CD4-positive, alpha-beta memory T cell (primary cell): Measurements from ENCODE around the gene GNG7. TPM values are rescaled to one million over a fixed set of nuclear protein-coding genes. Genes with fewer than 3 reads are reported as not detected.

Experiments used
- CTCF ChIA-PET: fragments of 350-600 bp; sonication (Branson Sonifier 250); formaldehyde crosslinking; loops from one replicate; lab custom pipeline; 2021; ENCODE audit warnings: inconsistent platforms; ENCODE audit not compliant: partially characterized antibody; lab: Charles Lee
- POLR2A ChIA-PET: fragments of 350-600 bp; sonication (Branson Sonifier 250); formaldehyde crosslinking; loops from one replicate; lab custom pipeline; 2021; ENCODE audit not compliant: partially characterized antibody; lab: Charles Lee
- DNase-seq, 5 donors: peaks; one replicate each; pipeline versions ENCODE4 v3.0.0 to v3.0.0-alpha.2; 2020 to 2022; ENCODE audit warnings: mixed read lengths in 1 of 5
- H3K27ac ChIP-seq: one replicate; pipeline ENCODE4 v1.7.0; 2013; ENCODE audit warnings: low read depth, low read length
- H3K27me3 ChIP-seq: 2 replicates; pipeline ENCODE4 v1.7.0; 2013; ENCODE audit warnings: mild to moderate bottlenecking, low read length, moderate library complexity; ENCODE audit not compliant: insufficient read depth
- H3K36me3 ChIP-seq: 2 replicates; pipeline ENCODE4 v1.7.0; 2013; ENCODE audit warnings: mild to moderate bottlenecking, low read length, moderate library complexity; ENCODE audit not compliant: insufficient read depth
- H3K4me1 ChIP-seq: 2 replicates; pipeline ENCODE4 v1.7.0; 2013; ENCODE audit warnings: mild to moderate bottlenecking, low read length, moderate library complexity; ENCODE audit not compliant: insufficient read depth
- H3K4me3 ChIP-seq, 2 donors: one replicate each; pipeline ENCODE4 v1.7.0; 2013; ENCODE audit warnings: low read length in 2 of 2, mild to moderate bottlenecking in 1 of 2
- H3K9me3 ChIP-seq, 2 donors: one replicate each; pipeline ENCODE4 v1.7.0; 2013; ENCODE audit warnings: low read length in 2 of 2, control low read depth in 1 of 2; ENCODE audit not compliant: control insufficient read depth in 1 of 2
- H3K27ac Mint-ChIP-seq, 7 donors: one replicate each; pipeline ENCODE4 v1.8.0; 2020 to 2021; ENCODE audit warnings: mixed read lengths in 7 of 7, mild to moderate bottlenecking in 6 of 7, inconsistent platforms in 3 of 7, moderate library complexity in 3 of 7
- H3K27me3 Mint-ChIP-seq, 2 donors: one replicate each; pipeline ENCODE4 v1.8.0; 2020 to 2021; ENCODE audit warnings: mixed read lengths in 2 of 2
- H3K36me3 Mint-ChIP-seq, 2 donors: one replicate each; pipeline ENCODE4 v1.8.0; 2020 to 2021; ENCODE audit warnings: mixed read lengths in 2 of 2, inconsistent platforms in 1 of 2, mild to moderate bottlenecking in 1 of 2
- H3K4me1 Mint-ChIP-seq, 4 donors: one replicate each; pipeline ENCODE4 v1.8.0; 2020 to 2021; ENCODE audit warnings: mixed read lengths in 4 of 4, mild to moderate bottlenecking in 1 of 4
- H3K4me3 Mint-ChIP-seq, 8 donors: one replicate each; pipeline ENCODE4 v1.8.0; 2020 to 2021; ENCODE audit warnings: mixed read lengths in 8 of 8, mild to moderate bottlenecking in 7 of 8, moderate library complexity in 6 of 8, inconsistent platforms in 3 of 8
- H3K9me3 Mint-ChIP-seq, 8 donors: one replicate each; pipeline ENCODE4 v1.8.0; 2020 to 2021; ENCODE audit warnings: mixed read lengths in 8 of 8, mild to moderate bottlenecking in 5 of 8, inconsistent platforms in 3 of 8, moderate library complexity in 1 of 8
- intact Hi-C: fragments of 100-400 bp; cut with micrococcal nuclease; formaldehyde crosslinking; loops from one replicate; pipeline ENCODE4 v1.15.1; 2023
- polyA plus RNA-seq, 2 donors: library from polyadenylated mRNA; unstranded; fragments of 300-500 nt; fragmentation: Illumina TruSeq; gene quantifications; one replicate each; pipeline ENCODE4 v1.2.3, GENCODE V29; 2021
- total RNA-seq, 2 experiments: library from RNA; stranded (reverse); gene quantifications; one replicate each; pipeline ENCODE4 v1.2.3, GENCODE V29; 2021

GNG7 gene
- total and polyA plus RNA-seq, 4 experiments from 2014 or later, result 1.9 to 4.2 (median 3.2) TPM

DNA sequence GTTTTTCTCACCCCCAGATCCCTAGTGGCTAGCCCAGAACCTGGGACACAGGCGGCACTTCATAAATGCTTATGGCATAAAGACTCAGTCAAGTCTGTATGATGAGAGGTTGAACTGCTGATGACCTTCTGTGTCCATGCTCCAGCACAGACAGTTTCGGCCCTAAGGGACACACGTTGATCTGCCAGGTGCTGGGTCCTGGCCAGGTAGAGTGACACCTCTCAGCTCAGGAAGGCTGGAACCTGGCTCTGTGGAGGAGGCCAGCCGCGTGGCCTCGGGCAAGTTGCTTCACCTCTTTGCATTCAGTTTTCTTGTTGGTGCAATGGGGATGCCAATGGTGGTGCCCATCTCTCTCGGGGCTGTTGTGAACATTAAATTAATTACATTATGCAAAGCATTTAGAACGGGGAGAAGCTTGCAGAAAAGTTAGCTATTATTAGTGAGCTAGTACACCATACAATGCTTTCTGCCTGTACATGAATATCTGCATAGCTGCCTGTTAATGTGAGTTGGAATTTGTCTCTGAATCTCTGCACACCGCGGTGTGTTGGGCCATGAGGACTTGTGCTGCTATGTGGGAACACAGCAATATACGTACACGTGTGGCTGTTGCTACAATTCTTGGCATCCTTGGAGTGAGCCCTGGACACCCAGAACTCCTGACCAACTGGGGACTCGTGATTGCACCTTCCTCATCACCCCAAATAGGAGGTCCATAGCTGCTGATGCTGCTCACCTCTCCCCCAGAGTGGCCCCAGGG lies 218.1 kb downstream of the GNG7 start:
- no peaks in the 10 kb centered on the region for H3K27me3 Mint-ChIP-seq
- intact Hi-C loops, result no loop called here
- peaks cover under 1 to 11% (median 5%) of the 10 kb centered on the region in 4 donors for H3K4me1 Mint-ChIP-seq
- no peaks in the 10 kb centered on the region for H3K9me3 ChIP-seq
- peaks cover under 1% of the 10 kb centered on the region for H3K27me3 ChIP-seq
- H3K4me3 Mint-ChIP-seq, result no peak overlapping the region
- peaks cover 13% of the 10 kb centered on the region for H3K4me1 ChIP-seq
- DNase-seq, result no peak
- H3K4me3 ChIP-seq, result no peak overlapping the region
- H3K9me3 Mint-ChIP-seq, result peaks cover 0 to 21% (median 15%) of the 10 kb centered on the region in 8 donors
- CTCF ChIA-PET, result no interaction called here
- no peak overlapping the region for H3K27ac ChIP-seq
- peaks cover 2 to 4% of the 10 kb centered on the region in 2 donors for H3K36me3 Mint-ChIP-seq
- H3K36me3 ChIP-seq, result no peaks in the 10 kb centered on the region
- peak overlapping the region in 1 of 7 donors; percentile 62 for H3K27ac Mint-ChIP-seq
- POLR2A ChIA-PET, result interaction anchor here (15.8 kb wide), 1 partner anchor 6 kb away, joined by 206 read pairs; the partner anchor contains the start of gene GADD45B

DNA sequence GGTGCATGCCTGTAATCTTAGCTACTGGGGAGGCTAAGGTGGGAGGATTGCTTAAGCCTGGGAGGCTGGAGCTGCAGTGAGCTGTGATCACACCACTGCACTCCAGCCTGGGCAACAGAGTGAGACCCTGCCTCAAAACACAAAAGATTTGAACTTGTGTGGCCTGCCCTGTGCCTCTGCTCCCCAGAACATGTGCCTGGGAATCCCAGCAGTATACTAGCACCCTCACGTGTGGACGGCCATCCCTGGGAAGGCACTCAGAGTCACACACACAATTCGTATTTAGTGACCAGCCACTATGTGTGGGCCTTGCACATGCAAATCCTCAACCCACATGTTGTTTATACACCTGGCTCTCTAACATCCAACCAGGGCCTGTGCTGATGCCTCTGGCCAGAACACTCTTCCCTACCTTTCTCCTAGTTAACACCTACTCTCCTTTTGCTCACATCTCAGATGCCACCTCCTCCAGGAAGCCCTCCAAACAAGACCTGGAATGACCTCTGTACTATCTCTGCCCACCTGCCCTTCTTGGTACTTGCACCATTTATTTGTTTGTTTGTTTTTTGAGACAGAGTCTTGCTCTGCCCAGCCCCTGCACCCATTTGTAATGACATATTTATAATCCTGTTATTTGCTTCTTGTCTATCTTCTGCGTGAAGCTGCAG lies 218.9 kb downstream of the GNG7 start:
- no peaks in the 10 kb centered on the region for H3K9me3 ChIP-seq
- no peak overlapping the region for H3K4me3 ChIP-seq
- H3K4me3 Mint-ChIP-seq, result no peak overlapping the region
- H3K4me1 Mint-ChIP-seq, result peaks cover 0 to 10% (median 5%) of the 10 kb centered on the region in 4 donors
- intact Hi-C loops, result no loop called here
- ChIA-PET POLR2A (interaction anchor here (15.8 kb wide), 1 partner anchor 5 kb away, joined by 206 read pairs; the partner anchor contains the start of gene GADD45B), CTCF (no interaction called here)
- H3K27me3 ChIP-seq, result no peaks in the 10 kb centered on the region
- no peaks in the 10 kb centered on the region for H3K36me3 ChIP-seq
- H3K4me1 ChIP-seq, result peaks cover 13% of the 10 kb centered on the region
- peak overlapping the region in 3 of 7 donors; percentile 30 to 65 (median 63) for H3K27ac Mint-ChIP-seq
- H3K27me3 Mint-ChIP-seq, result no peaks in the 10 kb centered on the region
- peaks cover 2 to 4% of the 10 kb centered on the region in 2 donors for H3K36me3 Mint-ChIP-seq
- peaks cover 0 to 21% (median 15%) of the 10 kb centered on the region in 8 donors for H3K9me3 Mint-ChIP-seq
- no peak for DNase-seq
- no peak overlapping the region for H3K27ac ChIP-seq

DNA sequence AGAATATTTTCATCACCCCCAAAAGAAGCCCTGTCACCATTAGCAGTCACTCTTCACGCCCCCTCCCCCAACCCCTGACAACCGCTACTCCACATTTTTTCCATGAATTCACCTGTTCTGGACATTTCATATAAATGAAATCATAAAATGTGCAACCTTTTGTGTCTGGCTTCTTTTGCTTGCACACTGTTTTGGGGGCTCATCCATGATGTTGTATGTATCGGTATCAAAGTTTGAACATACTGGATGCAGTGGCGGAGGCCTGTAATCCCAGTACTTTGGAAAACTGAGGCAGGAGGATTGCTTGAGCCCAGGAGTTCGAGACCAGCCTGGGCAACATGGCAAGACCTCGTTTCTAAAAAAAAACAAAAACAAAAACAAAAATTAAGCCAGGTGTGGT lies 219.4 kb downstream of the GNG7 start:
- no peak overlapping the region for H3K4me3 Mint-ChIP-seq
- Histone ChIP-seq H3K4me1 (peaks cover 12% of the 10 kb centered on the region), H3K9me3 (no peaks in the 10 kb centered on the region), H3K36me3 (no peaks in the 10 kb centered on the region), H3K27me3 (no peaks in the 10 kb centered on the region), H3K4me3 (no peak overlapping the region), H3K27ac (no peak overlapping the region)
- peaks cover 4 to 12% (median 7%) of the 10 kb centered on the region in 4 donors for H3K4me1 Mint-ChIP-seq
- POLR2A ChIA-PET, result no interaction called here
- H3K36me3 Mint-ChIP-seq, result peaks cover 7 to 8% of the 10 kb centered on the region in 2 donors
- no peak for DNase-seq
- intact Hi-C loops, result no loop called here
- CTCF ChIA-PET, result no interaction called here
- H3K27me3 Mint-ChIP-seq, result no peaks in the 10 kb centered on the region
- H3K9me3 Mint-ChIP-seq, result peaks cover 0 to 23% (median 15%) of the 10 kb centered on the region in 8 donors
- peak overlapping the region in 2 of 7 donors; percentile 10 to 30 for H3K27ac Mint-ChIP-seq

DNA sequence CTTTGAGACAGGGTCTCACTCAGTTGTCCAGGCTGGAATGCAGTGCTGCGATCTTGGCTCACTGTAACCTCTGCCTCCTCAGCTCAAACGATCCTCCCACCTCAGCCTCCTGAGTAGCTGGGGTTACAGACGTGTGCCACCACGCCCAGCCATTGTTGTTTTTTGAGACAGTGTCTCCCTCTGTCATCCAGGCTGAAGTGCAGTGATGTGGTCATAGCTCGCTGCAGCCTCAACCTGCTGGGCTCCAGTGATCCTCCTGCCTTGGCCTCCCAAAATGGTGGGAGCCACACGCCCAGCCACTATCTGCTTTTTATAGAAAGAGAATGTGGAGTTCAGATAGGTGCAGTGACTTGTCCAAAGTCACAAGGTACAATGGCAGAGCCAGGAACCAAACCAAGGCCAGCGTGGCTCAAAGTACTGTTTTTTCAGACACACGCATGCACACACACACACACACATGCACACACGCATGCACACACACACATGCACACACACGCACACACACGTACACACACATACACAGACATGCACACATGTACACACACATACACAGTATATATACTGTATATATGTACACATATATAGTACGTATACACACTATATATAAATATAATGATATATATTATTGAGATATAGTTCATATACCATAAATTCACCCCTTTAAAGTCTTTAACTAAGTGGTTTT lies 220.0 kb downstream of the GNG7 start:
- peaks cover 18% of the 10 kb centered on the region for H3K4me1 ChIP-seq
- peak overlapping the region in 2 of 7 donors; percentile 12 to 58 for H3K27ac Mint-ChIP-seq
- intact Hi-C loops, result no loop called here

DNA sequence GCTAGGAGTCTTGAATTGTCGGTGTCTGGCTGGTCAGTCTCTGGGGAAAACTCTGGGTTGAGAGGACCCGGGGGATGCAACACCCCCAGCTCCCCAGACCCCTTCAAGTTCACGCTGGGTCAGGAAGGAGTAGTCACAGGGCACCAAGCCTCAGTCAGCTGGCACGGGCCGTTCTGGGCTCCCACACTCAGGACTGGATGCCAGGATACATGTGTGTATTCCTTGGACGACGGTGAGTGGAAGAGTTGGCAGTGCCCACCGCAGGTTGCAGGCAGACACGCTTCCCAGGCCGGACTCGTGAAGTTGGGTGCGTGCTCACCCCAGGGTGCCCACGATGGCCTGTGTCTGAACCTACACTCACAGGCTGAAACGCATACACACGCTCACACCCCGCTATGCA lies 221.0 kb downstream of the GNG7 start:
- Mint-ChIP-seq H3K27me3 (no peaks in the 10 kb centered on the region), H3K4me1 (peaks cover 4 to 23% (median 12%) of the 10 kb centered on the region in 4 donors), H3K9me3 (peaks cover 0 to 28% (median 15%) of the 10 kb centered on the region in 8 donors), H3K36me3 (peaks cover 8 to 21% of the 10 kb centered on the region in 2 donors), H3K4me3 (peak overlapping the region in 1 of 8 donors; percentile 43), H3K27ac (peak overlapping the region in 1 of 7 donors; percentile 17)
- H3K4me1 ChIP-seq, result peaks cover 21% of the 10 kb centered on the region
- no peak for DNase-seq
- H3K4me3 ChIP-seq, result no peak overlapping the region
- no peaks in the 10 kb centered on the region for H3K9me3 ChIP-seq
- intact Hi-C loops, result no loop called here
- ChIA-PET CTCF (interaction anchor here (1.1 to 6.8 kb wide), 2 partner anchors 16 to 130 kb away, joined by 3 to 123 read pairs; no protein-coding TSS in a partner anchor), POLR2A (interaction anchor here (0.5 to 6.8 kb wide), 3 partner anchors 10 to 137 kb away, joined by 3 to 206 read pairs (median 5); no protein-coding TSS in a partner anchor)
- no peaks in the 10 kb centered on the region for H3K27me3 ChIP-seq
- no peaks in the 10 kb centered on the region for H3K36me3 ChIP-seq
- H3K27ac ChIP-seq, result no peak overlapping the region

More for the DNA sequence above, 220.0 kb downstream of the GNG7 start:
- CTCF ChIA-PET, result no interaction called here
- no peak for DNase-seq
- no peak overlapping the region for H3K4me3 ChIP-seq
- H3K27me3 ChIP-seq, result no peaks in the 10 kb centered on the region
- Mint-ChIP-seq H3K36me3 (peaks cover 8 to 12% of the 10 kb centered on the region in 2 donors), H3K27me3 (no peaks in the 10 kb centered on the region), H3K4me1 (peaks cover 4 to 16% (median 11%) of the 10 kb centered on the region in 4 donors), H3K9me3 (peaks cover 0 to 23% (median 15%) of the 10 kb centered on the region in 8 donors), H3K4me3 (no peak overlapping the region)
- POLR2A ChIA-PET, result no interaction called here
- H3K36me3 ChIP-seq, result no peaks in the 10 kb centered on the region
- H3K9me3 ChIP-seq, result no peaks in the 10 kb centered on the region
- no peak overlapping the region for H3K27ac ChIP-seq

DNA sequence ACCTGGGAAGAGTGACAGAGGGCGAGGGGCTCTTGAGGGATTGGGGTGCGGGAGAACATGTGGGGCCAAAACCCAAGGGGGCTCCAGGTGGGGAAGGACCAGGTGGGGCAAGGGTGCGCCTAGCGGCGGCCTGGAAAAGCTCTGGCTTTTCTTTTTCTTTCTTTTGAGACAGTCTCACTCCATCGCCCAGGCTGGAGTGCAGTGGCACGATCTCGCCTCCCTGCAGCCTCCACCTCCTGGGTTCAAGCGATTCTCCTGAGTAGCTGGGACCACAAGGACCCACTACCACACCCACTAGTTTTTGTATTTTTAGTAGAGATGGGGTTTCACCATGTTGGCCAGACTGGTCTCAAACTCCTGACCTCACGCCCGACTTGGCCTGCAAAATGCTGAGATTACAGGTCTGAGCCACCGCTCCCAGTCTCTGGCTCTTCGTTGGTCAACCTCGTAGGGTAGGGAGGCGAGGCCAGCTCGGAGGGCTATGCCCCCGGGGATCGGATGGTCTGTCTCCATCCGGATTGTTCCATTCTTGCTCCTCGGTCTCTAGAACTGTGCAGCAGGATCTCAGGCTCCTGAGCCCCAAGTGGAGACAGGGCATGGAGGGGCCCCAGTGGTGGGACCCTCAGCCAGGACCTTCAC lies 222.8 kb downstream of the GNG7 start:
- Mint-ChIP-seq H3K27me3 (no peaks in the 10 kb centered on the region), H3K9me3 (peaks cover 0 to 34% (median 15%) of the 10 kb centered on the region in 8 donors), H3K36me3 (peaks cover 8 to 28% of the 10 kb centered on the region in 2 donors), H3K4me1 (peaks cover 6 to 41% (median 14%) of the 10 kb centered on the region in 4 donors), H3K27ac (peak overlapping the region; percentile 37 to 97 (median 75)), H3K4me3 (peak overlapping the region; percentile 73 to 100 (median 82))
- H3K36me3 ChIP-seq, result no peaks in the 10 kb centered on the region
- peak overlapping the region; percentile 76 for H3K27ac ChIP-seq
- CTCF ChIA-PET, result interaction anchor here (1.1 to 6.8 kb wide), 5 partner anchors 11 to 137 kb away, joined by 3 to 123 read pairs (median 4); no protein-coding TSS in a partner anchor
- H3K9me3 ChIP-seq, result no peaks in the 10 kb centered on the region
- H3K27me3 ChIP-seq, result no peaks in the 10 kb centered on the region
- peak in 1 of 5 donors; percentile 19 for DNase-seq
- POLR2A ChIA-PET, result interaction anchor here (1.1 to 6.8 kb wide), 6 partner anchors 12 to 140 kb away, joined by 3 to 231 read pairs (median 64); no protein-coding TSS in a partner anchor
- intact Hi-C loops, result loop anchor here (2.0 to 10.0 kb wide), 4 partner anchors 73 to 327 kb away; partner anchors contain the start of genes AP3D1, PLEKHJ1, SF3A2 and SGTA
- peaks cover 25% of the 10 kb centered on the region for H3K4me1 ChIP-seq
- peak overlapping the region in 1 of 2 donors; percentile 97 for H3K4me3 ChIP-seq
